Measurements from ENCODE around the gene ZNF516.

The ZNF516 gene

DNA sequence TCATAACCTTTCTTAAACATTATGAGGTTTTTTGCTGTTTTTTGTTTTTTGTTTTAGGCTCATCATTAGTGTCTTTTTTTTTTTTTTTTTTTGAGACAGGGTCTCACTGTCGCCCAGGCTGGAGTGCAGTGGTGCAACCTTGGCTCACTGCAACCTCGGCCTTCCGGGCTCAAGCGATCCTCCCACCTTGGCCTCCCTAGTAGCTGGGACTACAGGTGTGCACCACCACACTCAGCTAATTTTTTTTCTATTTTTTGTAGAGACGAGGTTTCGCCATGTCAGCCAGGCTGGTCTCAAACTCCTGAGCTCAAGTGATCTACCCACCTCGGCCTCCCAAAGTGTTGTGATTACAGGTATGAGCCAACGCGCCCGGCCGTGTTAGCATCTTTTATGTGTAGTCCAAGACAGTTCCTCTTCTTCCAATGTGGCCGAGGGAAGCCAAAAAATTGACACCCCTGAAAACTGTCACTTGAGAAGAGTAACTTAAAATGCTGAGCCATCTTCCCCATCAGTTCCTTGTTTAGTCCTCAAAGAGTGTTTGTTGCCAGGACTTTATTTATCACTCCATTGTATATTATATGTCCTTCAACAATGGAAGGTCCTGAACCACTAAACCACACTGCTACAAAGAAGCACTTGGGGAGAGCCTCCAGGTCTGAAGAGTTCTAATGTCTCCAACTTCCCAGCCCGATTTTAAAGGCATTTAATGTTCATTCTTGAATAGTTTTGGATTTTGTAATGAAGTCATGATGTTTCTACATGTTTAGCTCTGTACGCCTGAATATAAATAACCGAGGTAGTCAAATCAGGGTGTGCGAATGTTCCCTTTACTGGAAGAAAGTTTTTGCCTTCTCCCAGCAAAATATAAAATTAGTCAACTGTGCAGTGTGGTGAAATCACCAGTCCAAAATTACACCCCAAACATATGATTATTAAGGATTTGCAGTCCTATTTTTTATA, 26.4 kb downstream of the ZNF516 start:
- Histone ChIP-seq H3K27ac (ENCODE audit: low read depth, low read length) (no peak overlapping the region), H3K9me2 (replicated peaks; ENCODE audit: control insufficient read depth, low read length) (no peaks in the 10 kb centered on the region), H3K4me1 (ENCODE audit: control insufficient read depth, low read length) (peaks cover 28% of the 10 kb centered on the region), H3K4me2 (ENCODE audit: low read length) (peak overlapping the region; percentile 43), H3K79me2 (ENCODE audit: control insufficient read depth, low read length) (peaks cover 98% of the 10 kb centered on the region), H3F3A (ENCODE audit: control insufficient read depth, insufficient read depth) (no peaks in the 10 kb centered on the region), H4K20me1 (ENCODE audit: control insufficient read depth, insufficient read depth, low read depth, low read length) (peaks cover 19% of the 10 kb centered on the region; the same call in 1 of the 2 replicates), H3K27me3 (ENCODE audit: control insufficient read depth, low read length) (no peaks in the 10 kb centered on the region), H3K4me3 (ENCODE audit: low read length) (no peak overlapping the region), H3K9me3 (ENCODE audit: control insufficient read depth, insufficient read depth, low read length) (no peaks in the 10 kb centered on the region), H3K36me3 (ENCODE audit: control insufficient read depth, low read length) (peaks cover 3% of the 10 kb centered on the region)
- no peak for TF ChIP-seq EZH2phosphoT487 (IDR thresholded peaks at IDR 0.05; ENCODE audit: borderline replicate concordance, low read length)
- TF ChIP-seq, protein P1, sequence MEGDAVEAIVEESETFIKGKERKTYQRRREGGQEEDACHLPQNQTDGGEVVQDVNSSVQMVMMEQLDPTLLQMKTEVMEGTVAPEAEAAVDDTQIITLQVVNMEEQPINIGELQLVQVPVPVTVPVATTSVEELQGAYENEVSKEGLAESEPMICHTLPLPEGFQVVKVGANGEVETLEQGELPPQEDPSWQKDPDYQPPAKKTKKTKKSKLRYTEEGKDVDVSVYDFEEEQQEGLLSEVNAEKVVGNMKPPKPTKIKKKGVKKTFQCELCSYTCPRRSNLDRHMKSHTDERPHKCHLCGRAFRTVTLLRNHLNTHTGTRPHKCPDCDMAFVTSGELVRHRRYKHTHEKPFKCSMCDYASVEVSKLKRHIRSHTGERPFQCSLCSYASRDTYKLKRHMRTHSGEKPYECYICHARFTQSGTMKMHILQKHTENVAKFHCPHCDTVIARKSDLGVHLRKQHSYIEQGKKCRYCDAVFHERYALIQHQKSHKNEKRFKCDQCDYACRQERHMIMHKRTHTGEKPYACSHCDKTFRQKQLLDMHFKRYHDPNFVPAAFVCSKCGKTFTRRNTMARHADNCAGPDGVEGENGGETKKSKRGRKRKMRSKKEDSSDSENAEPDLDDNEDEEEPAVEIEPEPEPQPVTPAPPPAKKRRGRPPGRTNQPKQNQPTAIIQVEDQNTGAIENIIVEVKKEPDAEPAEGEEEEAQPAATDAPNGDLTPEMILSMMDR (IDR thresholded peaks at IDR 0.05; ENCODE audit: low read depth, low read length, poor library complexity, severe bottlenecking), result no peak

DNA sequence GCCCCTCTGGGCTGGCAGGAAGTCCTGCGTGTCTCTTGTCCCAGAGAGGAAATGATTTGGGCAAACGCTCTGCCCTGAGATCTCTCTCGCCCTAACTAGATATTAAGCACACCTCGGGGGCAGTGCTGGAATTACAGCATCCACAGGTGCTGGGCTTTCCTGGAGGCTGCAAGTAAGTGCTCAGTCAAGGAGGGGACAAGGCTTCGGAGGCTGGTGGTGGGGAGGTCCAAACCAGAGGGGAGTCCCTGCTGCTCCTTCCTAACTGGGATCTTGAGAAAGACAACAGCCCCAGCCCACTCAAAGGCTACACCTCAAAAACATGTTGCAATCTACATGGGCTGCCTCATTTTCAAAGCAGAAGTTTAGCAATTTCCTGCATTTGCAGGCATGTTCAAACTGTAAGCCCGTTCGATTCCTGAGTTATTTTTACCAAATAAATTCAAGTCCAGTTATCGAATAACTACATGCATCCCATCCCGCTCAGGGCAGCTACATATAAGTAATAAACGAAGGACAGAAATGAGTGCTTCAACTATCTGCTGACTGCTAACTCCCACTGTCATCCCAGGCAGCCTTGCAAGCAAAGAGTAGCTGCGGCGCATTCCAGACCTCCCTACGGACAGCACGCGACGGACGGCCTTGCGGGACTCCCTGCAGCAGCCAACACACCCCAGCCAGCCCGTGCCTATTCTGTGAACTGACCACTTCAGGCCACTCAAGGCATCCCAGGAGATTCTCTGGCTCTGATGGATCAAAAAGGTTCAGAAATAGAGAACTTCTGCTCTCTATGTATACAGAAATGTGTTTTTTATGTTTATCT, 27.5 kb downstream of the ZNF516 start:
- H3K4me2 ChIP-seq (ENCODE audit: low read length), result peak overlapping the region; percentile 43
- H3K27ac ChIP-seq (ENCODE audit: low read depth, low read length), result no peak overlapping the region; the same call in 1 of the 2 replicates
- no peaks in the 10 kb centered on the region for H3K9me2 ChIP-seq (replicated peaks; ENCODE audit: control insufficient read depth, low read length)
- TF ChIP-seq EZH2phosphoT487 (IDR thresholded peaks at IDR 0.05; ENCODE audit: borderline replicate concordance, low read length), result no peak
- TF ChIP-seq, protein P1 (IDR thresholded peaks at IDR 0.05; ENCODE audit: low read depth, low read length, poor library complexity, severe bottlenecking), result no peak
- H3F3A ChIP-seq (ENCODE audit: control insufficient read depth, insufficient read depth), result no peaks in the 10 kb centered on the region
- no peaks in the 10 kb centered on the region for H3K27me3 ChIP-seq (ENCODE audit: control insufficient read depth, low read length)
- peaks cover 28% of the 10 kb centered on the region for H3K4me1 ChIP-seq (ENCODE audit: control insufficient read depth, low read length)
- H3K9me3 ChIP-seq (ENCODE audit: control insufficient read depth, insufficient read depth, low read length), result no peaks in the 10 kb centered on the region
- H3K4me3 ChIP-seq (ENCODE audit: low read length), result peak overlapping the region; percentile 30
- peaks cover 24% of the 10 kb centered on the region; the same call in 1 of the 2 replicates for H4K20me1 ChIP-seq (ENCODE audit: control insufficient read depth, insufficient read depth, low read depth, low read length)
- peaks cover 98% of the 10 kb centered on the region for H3K79me2 ChIP-seq (ENCODE audit: control insufficient read depth, low read length)
- peaks cover 3% of the 10 kb centered on the region for H3K36me3 ChIP-seq (ENCODE audit: control insufficient read depth, low read length)

DNA sequence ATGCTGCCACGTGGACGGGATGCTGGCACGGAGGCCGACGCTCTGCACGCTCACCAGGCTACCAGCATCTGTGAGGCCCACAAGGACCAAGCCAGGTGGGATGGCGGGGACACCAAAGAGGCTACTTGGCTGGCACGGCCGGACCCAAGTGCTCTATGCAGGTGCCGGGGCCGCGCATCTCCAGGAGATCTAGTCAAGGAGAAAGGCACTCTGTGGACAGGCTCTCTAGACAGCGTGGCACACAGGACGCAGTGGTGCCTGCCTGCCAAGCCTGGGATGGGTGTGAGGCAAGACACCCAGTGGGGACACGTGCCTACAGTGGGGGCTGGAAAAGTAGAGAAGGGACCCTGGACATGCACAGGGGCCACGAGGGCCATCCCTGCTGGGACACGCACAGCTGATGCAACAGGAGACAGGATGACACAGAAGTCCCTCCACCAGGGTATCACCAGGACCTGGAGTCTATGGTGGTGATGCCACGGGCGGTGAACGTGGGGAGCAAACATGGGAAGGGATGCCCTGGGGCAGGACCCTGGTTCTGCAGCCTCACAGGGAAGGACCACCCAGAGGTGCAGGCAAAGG, 28.5 kb downstream of the ZNF516 start:
- H4K20me1 ChIP-seq (ENCODE audit: control insufficient read depth, insufficient read depth, low read depth, low read length), result peaks cover 16% of the 10 kb centered on the region; the same call in 1 of the 2 replicates
- peaks cover 98% of the 10 kb centered on the region for H3K79me2 ChIP-seq (ENCODE audit: control insufficient read depth, low read length)
- no peaks in the 10 kb centered on the region for H3K9me2 ChIP-seq (replicated peaks; ENCODE audit: control insufficient read depth, low read length)
- H3K4me3 ChIP-seq (ENCODE audit: low read length), result no peak overlapping the region
- H3K36me3 ChIP-seq (ENCODE audit: control insufficient read depth, low read length), result no peaks in the 10 kb centered on the region; the same call in none of the 2 replicates
- H3K4me1 ChIP-seq (ENCODE audit: control insufficient read depth, low read length), result peaks cover 28% of the 10 kb centered on the region
- H3K9me3 ChIP-seq (ENCODE audit: control insufficient read depth, insufficient read depth, low read length), result no peaks in the 10 kb centered on the region
- H3K4me2 ChIP-seq (ENCODE audit: low read length), result no peak overlapping the region
- TF ChIP-seq, protein P1 (IDR thresholded peaks at IDR 0.05; ENCODE audit: low read depth, low read length, poor library complexity, severe bottlenecking), result no peak
- no peak for TF ChIP-seq EZH2phosphoT487 (IDR thresholded peaks at IDR 0.05; ENCODE audit: borderline replicate concordance, low read length)
- no peaks in the 10 kb centered on the region for H3K27me3 ChIP-seq (ENCODE audit: control insufficient read depth, low read length)
- H3K27ac ChIP-seq (ENCODE audit: low read depth, low read length), result no peak overlapping the region
- H3F3A ChIP-seq (ENCODE audit: control insufficient read depth, insufficient read depth), result no peaks in the 10 kb centered on the region

Measured in DOHH2 (cell line).